ENCODE measurements around the gene TFPI.

Gene TFPI

DNA sequence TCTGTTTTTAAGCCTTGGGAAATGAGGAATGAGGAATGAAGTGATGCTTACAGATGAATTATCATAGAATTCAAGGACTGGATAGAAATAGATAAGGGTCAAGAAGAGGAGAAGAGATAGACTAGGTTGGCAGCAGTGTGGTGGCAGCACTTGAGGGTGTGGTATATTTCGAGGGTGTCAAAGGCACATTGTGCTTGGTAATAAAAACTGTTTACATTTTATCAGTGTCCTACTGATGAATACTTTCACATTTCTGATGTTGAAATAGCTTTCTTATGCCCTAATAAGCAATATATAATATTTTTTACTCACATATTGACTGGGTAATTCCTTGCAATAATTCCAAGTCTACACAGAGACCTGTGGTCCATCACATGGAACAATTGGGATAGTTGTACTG lies 3.4 kb downstream of the TFPI start:
- Histone ChIP-seq H2BK5ac (ENCODE audit: low read length) (no peak overlapping the region), H3K23ac (ENCODE audit: low read depth, low read length, poor library complexity) (no peak overlapping the region), H2AFZ (ENCODE audit: low read length) (no peak overlapping the region), H3K4me3 (ENCODE audit: low read length in 2 of 2) (no peak overlapping the region), H3K4me1 (ENCODE audit: control insufficient read depth in 2 of 2, insufficient read depth in 1 of 2, low read depth in 1 of 2, low read length in 2 of 2) (no peaks in the 10 kb centered on the region), H3K36me3 (replicated peaks in 1 of 2; ENCODE audit: control insufficient read depth in 2 of 2, insufficient read depth in 2 of 2, low read length in 2 of 2) (no peaks in the 10 kb centered on the region), H3K79me1 (ENCODE audit: low read depth, low read length) (no peaks in the 10 kb centered on the region), H3K9me3 (replicated peaks in 1 of 2; ENCODE audit: control insufficient read depth in 2 of 2, insufficient read depth in 1 of 2, low read depth in 1 of 2, low read length in 2 of 2) (peaks cover 0 to 5% of the 10 kb centered on the region in 2 donors), H2BK120ac (ENCODE audit: low read depth, low read length) (no peak overlapping the region), H2AK5ac (ENCODE audit: low read depth, low read length) (no peak overlapping the region), H3K27ac (replicated peaks; ENCODE audit: low read length) (no peak overlapping the region), H2BK15ac (ENCODE audit: low read length) (no peak overlapping the region), H3K14ac (ENCODE audit: low read length) (no peak overlapping the region), H3K9ac (ENCODE audit: low read depth, low read length, poor library complexity) (no peak overlapping the region), H3K18ac (ENCODE audit: low read length) (no peak overlapping the region), H2BK12ac (ENCODE audit: low read length) (no peak overlapping the region), H4K8ac (ENCODE audit: low read depth, low read length) (no peak overlapping the region), H3K4me2 (ENCODE audit: insufficient read depth, low read length, poor library complexity, severe bottlenecking) (no peak overlapping the region), H3K4ac (ENCODE audit: low read length) (no peak overlapping the region), H3K27me3 (ENCODE audit: control insufficient read depth in 3 of 3, insufficient read depth in 3 of 3, low read depth in 1 of 3, low read length in 3 of 3) (no peaks in the 10 kb centered on the region), H4K91ac (ENCODE audit: low read depth, low read length, poor library complexity) (no peak overlapping the region)
- DNase-seq (ENCODE audit: low spot score) = no peak
- WGBS, 2 donors (ENCODE audit: extremely low coverage in 2 of 2, insufficient read length in 2 of 2, insufficient replicate concordance in 1 of 2) = no CpG with 5 or more reads among the region's 1 CpG

DNA sequence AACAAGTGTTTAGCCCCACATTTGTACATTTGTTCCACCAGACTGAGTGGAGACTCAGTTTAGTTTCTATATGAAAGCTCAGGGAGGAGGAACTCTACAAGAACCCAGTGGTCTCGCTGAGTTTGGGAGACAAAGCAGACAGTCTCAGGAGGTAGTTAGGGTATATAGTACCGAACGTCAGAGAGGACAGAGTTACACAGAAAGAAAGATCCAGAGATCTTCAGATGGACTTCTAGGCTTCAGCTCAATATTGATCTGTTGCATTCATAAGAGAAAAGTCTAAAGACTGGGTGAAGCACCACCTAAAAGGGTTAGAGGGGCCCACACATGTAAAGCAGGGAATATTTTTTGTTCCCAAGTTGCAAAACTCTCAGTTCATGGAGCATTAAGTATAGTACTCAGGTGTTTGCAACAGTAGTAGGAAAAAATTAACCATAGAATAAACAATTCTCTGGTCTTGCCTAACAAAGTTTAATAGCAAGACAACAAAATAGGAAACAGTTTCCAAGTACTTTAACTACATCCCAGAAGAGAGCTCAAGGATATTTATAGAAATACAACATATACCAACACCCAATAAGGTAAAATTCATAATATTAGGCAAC lies 4.2 kb downstream of the TFPI start:
- Histone ChIP-seq H3K23ac (ENCODE audit: low read depth, low read length, poor library complexity) (no peak overlapping the region), H3K4me3 (ENCODE audit: low read length in 2 of 2) (no peak overlapping the region), H3K27me3 (ENCODE audit: control insufficient read depth in 3 of 3, insufficient read depth in 3 of 3, low read depth in 1 of 3, low read length in 3 of 3) (no peaks in the 10 kb centered on the region), H4K8ac (ENCODE audit: low read depth, low read length) (no peak overlapping the region), H3K9me3 (replicated peaks in 1 of 2; ENCODE audit: control insufficient read depth in 2 of 2, insufficient read depth in 1 of 2, low read depth in 1 of 2, low read length in 2 of 2) (peaks cover 0 to 3% of the 10 kb centered on the region in 2 donors), H2BK15ac (ENCODE audit: low read length) (no peak overlapping the region), H3K4me2 (ENCODE audit: insufficient read depth, low read length, poor library complexity, severe bottlenecking) (no peak overlapping the region), H3K4me1 (ENCODE audit: control insufficient read depth in 2 of 2, insufficient read depth in 1 of 2, low read depth in 1 of 2, low read length in 2 of 2) (no peaks in the 10 kb centered on the region), H3K4ac (ENCODE audit: low read length) (no peak overlapping the region), H2BK5ac (ENCODE audit: low read length) (no peak overlapping the region), H2AK5ac (ENCODE audit: low read depth, low read length) (no peak overlapping the region), H2BK120ac (ENCODE audit: low read depth, low read length) (no peak overlapping the region), H2BK12ac (ENCODE audit: low read length) (no peak overlapping the region), H3K9ac (ENCODE audit: low read depth, low read length, poor library complexity) (no peak overlapping the region), H3K27ac (replicated peaks; ENCODE audit: low read length) (no peak overlapping the region), H3K79me1 (ENCODE audit: low read depth, low read length) (no peaks in the 10 kb centered on the region), H4K91ac (ENCODE audit: low read depth, low read length, poor library complexity) (no peak overlapping the region), H3K14ac (ENCODE audit: low read length) (no peak overlapping the region), H3K36me3 (replicated peaks in 1 of 2; ENCODE audit: control insufficient read depth in 2 of 2, insufficient read depth in 2 of 2, low read length in 2 of 2) (no peaks in the 10 kb centered on the region), H3K18ac (ENCODE audit: low read length) (no peak overlapping the region), H2AFZ (ENCODE audit: low read length) (no peak overlapping the region)
- DNase-seq (ENCODE audit: low spot score) = no peak
- no CpG with 5 or more reads among the region's 3 CpGs for WGBS, 2 donors (ENCODE audit: extremely low coverage in 2 of 2, insufficient read length in 2 of 2, insufficient replicate concordance in 1 of 2)

DNA sequence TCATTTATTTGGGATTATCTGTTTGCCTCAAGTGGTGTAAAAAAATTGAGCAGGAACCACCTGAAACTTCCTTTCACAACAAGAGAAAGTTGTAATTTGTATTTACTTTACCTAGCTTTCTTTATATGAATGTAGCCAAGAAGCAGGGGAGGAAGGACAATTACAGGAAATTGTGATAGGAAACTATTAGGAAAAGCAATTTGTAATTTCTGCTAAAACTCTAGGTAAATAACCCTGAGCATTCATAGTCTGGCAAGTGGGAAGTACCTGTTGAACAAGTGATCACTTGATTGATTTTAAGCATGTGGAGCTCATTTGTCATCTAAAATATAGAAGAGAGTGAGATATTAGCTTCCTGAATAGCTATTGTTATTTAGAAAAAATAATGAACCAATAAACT lies 5.0 kb downstream of the TFPI start:
- H4K91ac ChIP-seq (ENCODE audit: low read depth, low read length, poor library complexity) = no peak overlapping the region
- no peak overlapping the region for H3K23ac ChIP-seq (ENCODE audit: low read depth, low read length, poor library complexity)
- no peak overlapping the region for H3K4me3 ChIP-seq (ENCODE audit: low read length in 2 of 2)
- H2BK5ac ChIP-seq (ENCODE audit: low read length) = no peak overlapping the region
- H2BK120ac ChIP-seq (ENCODE audit: low read depth, low read length) = no peak overlapping the region
- H2BK12ac ChIP-seq (ENCODE audit: low read length) = no peak overlapping the region
- H3K4ac ChIP-seq (ENCODE audit: low read length) = no peak overlapping the region
- no peak overlapping the region for H3K18ac ChIP-seq (ENCODE audit: low read length)
- no peak overlapping the region for H3K9ac ChIP-seq (ENCODE audit: low read depth, low read length, poor library complexity)
- no peak overlapping the region for H2BK15ac ChIP-seq (ENCODE audit: low read length)
- no peak overlapping the region for H2AFZ ChIP-seq (ENCODE audit: low read length)
- H3K79me1 ChIP-seq (ENCODE audit: low read depth, low read length) = no peaks in the 10 kb centered on the region
- DNase-seq (ENCODE audit: low spot score) = no peak
- no peak overlapping the region for H3K14ac ChIP-seq (ENCODE audit: low read length)
- H3K4me1 ChIP-seq (ENCODE audit: control insufficient read depth in 2 of 2, insufficient read depth in 1 of 2, low read depth in 1 of 2, low read length in 2 of 2) = no peaks in the 10 kb centered on the region
- no peak overlapping the region for H3K27ac ChIP-seq (replicated peaks; ENCODE audit: low read length)
- H4K8ac ChIP-seq (ENCODE audit: low read depth, low read length) = no peak overlapping the region
- H3K27me3 ChIP-seq (ENCODE audit: control insufficient read depth in 3 of 3, insufficient read depth in 3 of 3, low read depth in 1 of 3, low read length in 3 of 3) = no peaks in the 10 kb centered on the region
- H3K36me3 ChIP-seq (replicated peaks in 1 of 2; ENCODE audit: control insufficient read depth in 2 of 2, insufficient read depth in 2 of 2, low read length in 2 of 2) = no peaks in the 10 kb centered on the region
- no peak overlapping the region for H2AK5ac ChIP-seq (ENCODE audit: low read depth, low read length)
- H3K9me3 ChIP-seq (replicated peaks in 1 of 2; ENCODE audit: control insufficient read depth in 2 of 2, insufficient read depth in 1 of 2, low read depth in 1 of 2, low read length in 2 of 2) = no peaks in the 10 kb centered on the region
- no peak overlapping the region for H3K4me2 ChIP-seq (ENCODE audit: insufficient read depth, low read length, poor library complexity, severe bottlenecking)

GRCh38 chr2:187548656-187549055 lies 5.6 kb downstream of the TFPI start:
- no peak overlapping the region for H3K18ac ChIP-seq (ENCODE audit: low read length)
- H3K4me2 ChIP-seq (ENCODE audit: insufficient read depth, low read length, poor library complexity, severe bottlenecking) = no peak overlapping the region
- no peak overlapping the region for H3K14ac ChIP-seq (ENCODE audit: low read length)
- no peak overlapping the region for H2AFZ ChIP-seq (ENCODE audit: low read length)
- H3K4ac ChIP-seq (ENCODE audit: low read length) = no peak overlapping the region
- H3K36me3 ChIP-seq (replicated peaks in 1 of 2; ENCODE audit: control insufficient read depth in 2 of 2, insufficient read depth in 2 of 2, low read length in 2 of 2) = no peaks in the 10 kb centered on the region
- H2BK15ac ChIP-seq (ENCODE audit: low read length) = no peak overlapping the region
- no peak overlapping the region for H2AK5ac ChIP-seq (ENCODE audit: low read depth, low read length)
- H3K23ac ChIP-seq (ENCODE audit: low read depth, low read length, poor library complexity) = no peak overlapping the region
- H2BK12ac ChIP-seq (ENCODE audit: low read length) = no peak overlapping the region
- DNase-seq (ENCODE audit: low spot score) = no peak
- H3K9me3 ChIP-seq (replicated peaks in 1 of 2; ENCODE audit: control insufficient read depth in 2 of 2, insufficient read depth in 1 of 2, low read depth in 1 of 2, low read length in 2 of 2) = no peaks in the 10 kb centered on the region
- H4K91ac ChIP-seq (ENCODE audit: low read depth, low read length, poor library complexity) = no peak overlapping the region
- H2BK5ac ChIP-seq (ENCODE audit: low read length) = no peak overlapping the region
- H3K27ac ChIP-seq (replicated peaks; ENCODE audit: low read length) = no peak overlapping the region
- no peaks in the 10 kb centered on the region for H3K4me1 ChIP-seq (ENCODE audit: control insufficient read depth in 2 of 2, insufficient read depth in 1 of 2, low read depth in 1 of 2, low read length in 2 of 2)
- H4K8ac ChIP-seq (ENCODE audit: low read depth, low read length) = no peak overlapping the region
- no peak overlapping the region for H3K4me3 ChIP-seq (ENCODE audit: low read length in 2 of 2)
- H3K9ac ChIP-seq (ENCODE audit: low read depth, low read length, poor library complexity) = no peak overlapping the region
- no peak overlapping the region for H2BK120ac ChIP-seq (ENCODE audit: low read depth, low read length)
- H3K79me1 ChIP-seq (ENCODE audit: low read depth, low read length) = no peaks in the 10 kb centered on the region
- H3K27me3 ChIP-seq (ENCODE audit: control insufficient read depth in 3 of 3, insufficient read depth in 3 of 3, low read depth in 1 of 3, low read length in 3 of 3) = no peaks in the 10 kb centered on the region
